ENCODE data around the gene LEFTY1. TPM values are rescaled to one million over a fixed set of nuclear protein-coding genes. Genes with fewer than 3 reads are reported as not detected.
A peak's percentile ranks its signal among the peaks of the same experiment; 100 is the strongest.

LEFTY1 gene
- total and polyA plus RNA-seq, 10 donors: 0.06 to 0.95 (median 0.34) TPM; not detected in 3

GRCh38 chr1:225923381-225923691, 34.4 kb upstream of the LEFTY1 start:
- intact Hi-C loops (cut with DNase I; ENCODE audit: low total_unique reads): no loop called here
- DNase-seq: peak; percentile 48
- 0 to 2% (median 1%) methylated on average over 7 to 8 of the region's 8 CpGs for WGBS, 5 donors

GRCh38 chr1:225921734-225922709, 33.1 kb upstream of the LEFTY1 start:
- Histone ChIP-seq H3K9me3 (no peaks in the 10 kb centered on the region), H3K4me3 (peak overlapping the region in 1 of 8 donors; percentile 99), H3K27me3 (replicated peaks in 1 of 7) (no peaks in the 10 kb centered on the region), H3K4me1 (peaks cover 16 to 58% (median 44%) of the 10 kb centered on the region in 6 donors), H3K36me3 (peaks cover 0 to 55% (median 32%) of the 10 kb centered on the region in 6 donors), H3K27ac (peak overlapping the region in 1 of 8 donors; percentile 94)
- 90 to 96% (median 93%) methylated on average over 10 to 23 of the region's 23 CpGs for WGBS, 5 donors
- intact Hi-C loops (cut with DNase I; ENCODE audit: low total_unique reads): no loop called here
- TF ChIP-seq POLR2AphosphoS5 (IDR thresholded peaks at IDR 0.05) (peak in 1 of 3 donors; percentile 22), POLR2A (IDR thresholded peaks at IDR 0.05) (no peak), CTCF (IDR thresholded peaks at IDR 0.05 in 8 of 11, conservative IDR thresholded peaks at IDR 0.05 in 3 of 11) (no peak)
- no peak for DNase-seq

More at GRCh38 chr1:225923381-225923691, 34.4 kb upstream of the LEFTY1 start:
- Histone ChIP-seq H3K27ac (peak overlapping the region; percentile 87 to 95 (median 92)), H3K9me3 (no peaks in the 10 kb centered on the region), H3K4me1 (peaks cover 16 to 58% (median 44%) of the 10 kb centered on the region in 6 donors), H3K4me3 (peak overlapping the region; percentile 70 to 99 (median 94)), H3K36me3 (peaks cover 0 to 42% (median 27%) of the 10 kb centered on the region in 6 donors), H3K27me3 (replicated peaks in 1 of 7) (no peaks in the 10 kb centered on the region)
- TF ChIP-seq CTCF (IDR thresholded peaks at IDR 0.05 in 8 of 11, conservative IDR thresholded peaks at IDR 0.05 in 3 of 11): no peak
- TF ChIP-seq POLR2AphosphoS5 (IDR thresholded peaks at IDR 0.05): no peak
- TF ChIP-seq POLR2A (IDR thresholded peaks at IDR 0.05): no peak

- H3K36me3 ChIP-seq: peaks cover 0 to 76% (median 43%) of the 10 kb centered on the region in 6 donors
- WGBS, 5 donors: 18 to 36% (median 25%) methylated on average over 5 of the region's 5 CpGs
- H3K4me3 ChIP-seq: no peak overlapping the region
- peak overlapping the region in 7 of 8 donors; percentile 11 to 69 (median 56) for H3K27ac ChIP-seq
- H3K27me3 ChIP-seq (replicated peaks in 1 of 7): no peaks in the 10 kb centered on the region
- intact Hi-C loops (cut with DNase I; ENCODE audit: low total_unique reads): no loop called here
- H3K9me3 ChIP-seq: no peaks in the 10 kb centered on the region
- DNase-seq: no peak
- peaks cover 16 to 55% (median 41%) of the 10 kb centered on the region in 6 donors for H3K4me1 ChIP-seq
- TF ChIP-seq CTCF (IDR thresholded peaks at IDR 0.05 in 8 of 11, conservative IDR thresholded peaks at IDR 0.05 in 3 of 11) (no peak), POLR2AphosphoS5 (IDR thresholded peaks at IDR 0.05) (peak; percentile 30 to 56 (median 55))
These were observed 31.0 kb upstream of the LEFTY1 start for GRCh38 chr1:225919906-225920305.

GRCh38 chr1:225918280-225918679, 29.3 kb upstream of the LEFTY1 start:
- peaks cover 10 to 44% (median 32%) of the 10 kb centered on the region in 6 donors for H3K4me1 ChIP-seq
- TF ChIP-seq POLR2A (IDR thresholded peaks at IDR 0.05): no peak
- TF ChIP-seq CTCF (IDR thresholded peaks at IDR 0.05 in 8 of 11, conservative IDR thresholded peaks at IDR 0.05 in 3 of 11): no peak
- no peak for TF ChIP-seq POLR2AphosphoS5 (IDR thresholded peaks at IDR 0.05)
- no peaks in the 10 kb centered on the region for H3K27me3 ChIP-seq (replicated peaks in 1 of 7)
- 93 to 97% (median 95%) methylated on average over 4 of the region's 4 CpGs for WGBS, 5 donors
- H3K9me3 ChIP-seq: no peaks in the 10 kb centered on the region
- DNase-seq: no peak
- peaks cover 0 to 91% (median 43%) of the 10 kb centered on the region in 6 donors for H3K36me3 ChIP-seq
- H3K4me3 ChIP-seq: no peak overlapping the region
- intact Hi-C loops (cut with DNase I; ENCODE audit: low total_unique reads): no loop called here
- no peak overlapping the region for H3K27ac ChIP-seq
